ENCODE data around the gene FHAD1. TPM values are rescaled to one million over a fixed set of nuclear protein-coding genes. Genes with fewer than 3 reads are reported as not detected.

The FHAD1 gene
- total RNA-seq, 1 experiment from 2014 or later, result 0.42 TPM

DNA sequence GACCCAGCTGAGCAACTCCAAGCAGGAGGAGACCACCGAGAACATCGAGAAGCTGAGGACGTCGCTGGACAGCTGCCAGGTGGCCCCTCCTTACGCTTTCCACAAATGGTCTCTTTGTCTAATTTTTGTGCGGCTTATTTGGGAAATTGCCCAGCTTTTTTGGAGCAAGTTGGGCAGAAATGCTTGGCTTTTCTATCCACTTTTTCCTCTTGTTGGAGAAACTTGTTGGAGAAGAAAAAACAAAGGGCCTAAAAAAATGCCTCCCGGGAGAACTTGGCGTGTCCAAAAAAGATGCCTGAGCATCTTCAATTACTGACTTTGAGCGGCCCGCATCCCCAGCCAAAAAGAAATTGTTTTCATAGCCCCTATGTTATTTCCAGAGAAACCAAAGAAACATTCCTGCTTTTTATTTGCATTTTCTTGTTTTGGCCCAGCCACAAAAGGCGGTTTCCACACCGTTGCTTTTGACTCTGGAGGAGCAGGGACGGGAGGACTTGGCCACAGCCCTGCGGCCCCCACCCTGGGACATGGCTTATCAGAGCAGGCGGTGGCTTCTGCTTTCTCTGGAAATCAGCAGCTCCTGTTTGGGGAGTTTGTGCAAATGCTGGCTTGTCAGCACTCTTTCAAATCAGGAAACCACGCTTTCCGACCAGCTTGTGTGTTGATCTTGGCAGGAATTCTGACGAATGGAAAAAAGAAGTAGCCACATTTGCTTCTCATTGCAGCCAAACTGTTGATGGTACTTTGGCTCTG is 81.5 kb downstream of the FHAD1 start:
- in situ Hi-C loops (cut with HindIII; ENCODE audit: low pct_unique_long_range_greater_than_20kb, low sequenced_read_pairs), result no loop called here

DNA sequence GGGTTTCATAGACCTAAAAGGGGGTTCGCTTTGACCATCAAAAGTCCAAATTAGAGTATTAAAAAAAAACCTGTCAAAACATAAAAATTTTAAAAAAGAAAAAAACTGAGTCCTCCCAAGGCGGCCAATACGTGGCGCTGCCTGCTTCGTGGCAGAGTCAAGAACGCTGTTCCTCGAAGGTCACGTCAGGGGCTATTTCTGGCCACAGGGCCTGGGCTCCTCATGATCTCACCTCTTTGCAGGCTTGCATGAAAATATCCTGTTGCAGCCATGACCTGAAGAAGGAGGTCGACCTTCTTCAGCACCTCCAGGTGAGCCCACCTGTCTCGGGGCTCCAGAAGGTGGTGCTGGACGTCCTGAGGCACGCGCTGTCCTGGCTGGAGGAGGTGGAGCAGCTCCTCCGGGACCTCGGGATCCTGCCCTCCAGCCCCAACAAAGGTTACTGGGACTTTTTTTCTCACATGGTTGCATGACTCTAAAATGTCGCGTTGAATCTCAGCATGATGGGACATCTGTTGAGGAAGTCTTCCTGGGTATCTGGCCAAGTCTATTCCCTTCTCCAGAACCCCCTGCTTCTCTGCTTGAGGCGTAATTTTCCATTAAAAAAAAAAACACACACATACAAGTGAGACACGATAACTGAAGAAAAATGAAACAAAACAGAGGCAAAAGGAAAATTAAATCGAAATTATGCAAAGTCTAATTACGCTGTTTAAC is 82.2 kb downstream of the FHAD1 start:
- in situ Hi-C loops (cut with HindIII; ENCODE audit: low pct_unique_long_range_greater_than_20kb, low sequenced_read_pairs), result no loop called here
- DNase-seq (ENCODE audit: low read depth, low spot score), result no peak

More for the DNA sequence above, 81.5 kb downstream of the FHAD1 start:
- no peak for DNase-seq (ENCODE audit: low read depth, low spot score)

DNA sequence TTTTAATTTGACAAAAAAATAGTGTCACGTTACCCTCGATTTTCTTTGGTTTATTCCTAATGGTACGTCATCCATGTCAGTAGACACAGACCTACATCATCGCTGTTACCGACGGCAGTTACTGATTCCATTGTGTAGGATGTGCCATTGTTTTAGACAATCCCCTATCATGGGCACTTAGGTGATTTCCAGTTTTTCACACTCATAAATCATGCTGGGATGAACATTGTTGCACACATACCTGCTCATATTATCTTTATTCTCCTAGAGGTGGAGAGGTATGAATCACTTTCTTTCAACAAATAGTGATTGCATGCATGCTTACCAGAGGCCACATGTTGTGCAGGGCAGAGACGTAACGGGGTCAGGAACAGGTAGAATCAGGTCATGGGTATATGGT is 83.0 kb downstream of the FHAD1 start:
- no peak for DNase-seq (ENCODE audit: low read depth, low spot score)
- in situ Hi-C loops (cut with HindIII; ENCODE audit: low pct_unique_long_range_greater_than_20kb, low sequenced_read_pairs), result no loop called here

DNA sequence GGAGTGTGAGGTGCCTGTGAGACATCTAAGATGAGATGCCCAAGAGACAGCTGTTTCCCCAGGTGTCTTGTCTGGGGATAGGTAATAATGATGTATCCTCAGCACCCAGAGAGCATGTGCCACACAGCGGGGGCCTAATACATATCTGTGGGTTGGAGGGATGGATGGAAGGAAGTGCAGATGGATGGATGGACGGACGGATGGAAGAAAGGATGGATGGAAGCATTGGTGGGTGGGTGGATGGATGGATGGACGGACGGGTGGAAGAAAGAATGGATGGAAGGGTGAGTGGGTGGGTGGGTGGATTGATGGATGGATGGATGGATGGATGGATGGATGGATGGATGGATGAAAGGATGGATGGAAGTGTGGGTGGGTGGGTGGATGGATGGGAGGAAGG is 84.2 kb downstream of the FHAD1 start:
- DNase-seq (ENCODE audit: low read depth, low spot score), result no peak
- in situ Hi-C loops (cut with HindIII; ENCODE audit: low pct_unique_long_range_greater_than_20kb, low sequenced_read_pairs), result no loop called here

DNA sequence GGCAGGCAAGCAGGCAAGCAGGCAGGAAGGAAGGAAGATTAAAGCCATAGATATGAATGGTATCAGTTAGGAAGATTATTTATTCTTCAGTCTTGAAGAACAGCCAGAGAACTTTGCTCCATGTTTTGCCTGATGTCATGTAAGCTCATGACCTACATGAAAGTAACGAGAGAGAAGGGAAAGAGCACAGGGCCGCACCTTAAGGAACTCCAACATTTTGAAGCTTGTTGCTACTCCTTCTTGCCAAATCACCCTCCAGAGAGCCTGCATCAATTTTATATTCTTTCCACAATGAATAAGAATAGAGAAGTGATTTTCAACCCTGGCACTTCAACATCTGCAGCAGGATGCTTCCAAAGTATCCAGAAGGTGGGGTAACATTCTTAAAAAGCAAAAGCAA is 84.7 kb downstream of the FHAD1 start:
- in situ Hi-C loops (cut with HindIII; ENCODE audit: low pct_unique_long_range_greater_than_20kb, low sequenced_read_pairs), result no loop called here

DNA sequence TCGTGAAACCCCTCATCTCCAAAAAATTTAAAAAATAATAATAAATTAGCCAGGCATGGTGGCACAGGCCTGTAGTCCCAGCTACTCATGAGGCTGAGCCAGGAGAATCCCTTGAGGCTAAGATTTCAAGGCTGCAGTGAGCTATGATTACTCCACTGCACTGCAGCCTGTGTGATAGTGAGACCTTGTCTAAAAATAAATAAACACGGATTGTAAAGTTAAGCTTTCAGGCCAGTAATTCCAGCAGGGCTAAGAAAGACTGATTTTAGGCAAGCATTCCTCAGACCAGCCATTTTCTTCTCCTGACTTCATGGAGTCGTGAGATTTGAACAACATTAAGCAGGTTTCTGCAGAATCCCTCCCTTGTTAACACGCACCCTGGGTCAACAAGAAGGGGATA is 85.5 kb downstream of the FHAD1 start:
- DNase-seq (ENCODE audit: low read depth, low spot score), result no peak
- in situ Hi-C loops (cut with HindIII; ENCODE audit: low pct_unique_long_range_greater_than_20kb, low sequenced_read_pairs), result no loop called here

More for the DNA sequence above, 84.7 kb downstream of the FHAD1 start:
- no peak for DNase-seq (ENCODE audit: low read depth, low spot score)

DNA sequence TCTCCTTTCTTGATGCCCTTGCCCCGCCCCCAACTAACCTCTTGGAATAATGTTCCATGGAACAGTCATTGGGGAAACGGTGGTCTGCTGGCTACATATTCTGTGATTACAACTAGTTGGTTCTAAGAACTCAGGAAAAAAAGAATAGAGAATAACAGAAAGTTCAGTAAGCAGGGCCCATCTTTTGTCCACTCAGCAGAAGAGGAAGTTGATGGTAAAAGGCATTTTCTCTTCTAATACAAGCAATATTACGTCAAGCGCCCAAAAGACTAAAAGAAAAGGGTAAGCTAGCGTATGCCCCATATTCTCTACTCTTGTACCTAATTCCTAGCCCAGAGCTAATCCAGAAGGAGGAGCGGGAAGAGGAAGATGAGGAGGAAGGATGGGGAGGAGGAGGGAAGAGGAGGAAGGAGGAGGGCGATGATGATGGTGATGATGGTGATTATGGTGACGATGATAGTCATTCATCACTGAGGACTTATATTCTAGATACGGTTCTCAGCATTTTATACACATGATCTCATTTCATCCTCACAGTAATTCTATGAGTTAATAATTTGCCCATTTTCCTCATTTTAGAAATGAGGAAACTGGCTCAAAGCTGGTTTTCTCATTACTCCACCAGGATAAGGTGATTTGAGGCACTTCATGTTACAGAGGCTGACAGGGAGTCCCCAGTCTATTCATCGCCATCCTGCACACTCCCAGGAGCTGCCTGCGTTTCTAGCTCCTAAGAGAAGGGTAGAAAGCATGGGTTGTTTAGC is 86.1 kb downstream of the FHAD1 start:
- DNase-seq (ENCODE audit: low read depth, low spot score), result no peak
- in situ Hi-C loops (cut with HindIII; ENCODE audit: low pct_unique_long_range_greater_than_20kb, low sequenced_read_pairs), result no loop called here

DNA sequence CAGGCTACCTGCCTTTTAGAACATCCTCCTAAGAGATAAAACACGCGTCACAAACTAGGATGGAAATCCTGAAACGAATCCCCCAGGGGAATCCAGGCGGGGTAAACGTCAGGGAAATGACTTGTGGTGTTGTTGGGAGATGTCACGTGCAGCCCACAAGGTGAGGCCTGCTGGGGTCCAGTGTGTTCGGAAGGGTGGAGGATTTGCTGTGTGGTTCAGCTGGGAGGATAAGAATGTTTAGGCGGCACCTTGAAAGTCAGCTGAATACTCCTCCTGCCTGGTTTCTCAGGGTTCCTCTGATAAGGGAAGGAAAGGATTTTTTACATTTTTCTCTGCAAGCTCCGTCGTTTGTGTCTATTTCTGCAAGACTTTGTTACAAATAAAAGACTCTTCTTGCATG is 88.0 kb downstream of the FHAD1 start:
- in situ Hi-C loops (cut with HindIII; ENCODE audit: low pct_unique_long_range_greater_than_20kb, low sequenced_read_pairs), result no loop called here
- no peak for DNase-seq (ENCODE audit: low read depth, low spot score)

DNA sequence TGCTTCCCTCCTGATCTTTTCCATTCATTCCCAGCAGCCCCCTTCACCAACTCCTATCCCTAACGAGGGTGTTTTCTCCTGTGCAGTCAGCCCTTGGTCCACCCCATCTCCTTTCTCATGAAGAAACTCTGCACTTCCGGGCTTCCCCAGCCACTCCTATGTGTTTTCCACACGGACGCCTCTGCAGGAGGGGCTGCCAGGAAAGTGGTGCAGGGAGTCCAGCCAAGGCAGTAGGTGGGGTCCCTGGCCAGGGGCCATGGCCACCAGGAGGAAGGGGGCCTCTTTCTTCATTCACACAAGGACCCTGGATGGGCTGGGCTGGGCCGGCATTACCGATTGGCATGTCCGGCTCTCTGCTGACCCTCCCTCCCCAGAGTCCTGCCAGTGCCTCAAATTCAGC is 89.8 kb downstream of the FHAD1 start:
- in situ Hi-C loops (cut with HindIII; ENCODE audit: low pct_unique_long_range_greater_than_20kb, low sequenced_read_pairs), result no loop called here
- no peak for DNase-seq (ENCODE audit: low read depth, low spot score)

DNA sequence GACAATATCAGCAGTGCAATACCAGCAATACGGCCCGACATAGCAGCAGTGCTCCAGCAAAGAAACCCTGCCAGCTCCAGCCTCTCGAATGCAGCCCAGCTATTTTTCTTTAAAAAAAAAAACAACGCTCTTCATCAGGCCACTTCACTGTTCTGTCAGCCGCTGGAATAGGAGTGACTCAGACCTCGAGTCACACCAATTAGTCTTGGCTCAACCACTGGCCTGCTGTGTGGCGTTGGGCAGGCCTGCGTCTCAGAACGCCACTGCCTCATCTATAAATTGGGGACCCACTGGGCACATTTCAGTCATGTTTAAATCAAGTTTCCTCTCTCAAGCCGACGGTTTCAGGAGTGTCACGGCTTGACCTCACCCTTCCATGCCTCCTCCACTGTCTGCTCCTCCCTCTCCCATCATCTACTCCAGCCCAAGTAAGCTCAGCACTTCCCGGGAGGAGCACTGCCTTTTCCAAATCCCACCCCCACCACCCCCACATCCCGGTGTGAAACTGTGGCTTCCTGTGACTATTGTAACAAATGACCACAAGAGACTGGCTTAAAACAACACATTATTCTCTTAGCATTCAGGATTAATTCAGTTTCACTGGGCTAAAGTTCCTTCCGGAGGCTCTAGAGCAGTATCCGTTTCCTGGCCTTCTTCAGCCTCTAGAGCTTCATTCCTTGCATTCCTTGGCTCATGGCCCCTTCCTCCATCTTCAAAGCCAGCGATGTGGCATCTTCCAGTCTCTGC is 90.8 kb downstream of the FHAD1 start:
- DNase-seq (ENCODE audit: low read depth, low spot score), result no peak
- in situ Hi-C loops (cut with HindIII; ENCODE audit: low pct_unique_long_range_greater_than_20kb, low sequenced_read_pairs), result no loop called here

DNA sequence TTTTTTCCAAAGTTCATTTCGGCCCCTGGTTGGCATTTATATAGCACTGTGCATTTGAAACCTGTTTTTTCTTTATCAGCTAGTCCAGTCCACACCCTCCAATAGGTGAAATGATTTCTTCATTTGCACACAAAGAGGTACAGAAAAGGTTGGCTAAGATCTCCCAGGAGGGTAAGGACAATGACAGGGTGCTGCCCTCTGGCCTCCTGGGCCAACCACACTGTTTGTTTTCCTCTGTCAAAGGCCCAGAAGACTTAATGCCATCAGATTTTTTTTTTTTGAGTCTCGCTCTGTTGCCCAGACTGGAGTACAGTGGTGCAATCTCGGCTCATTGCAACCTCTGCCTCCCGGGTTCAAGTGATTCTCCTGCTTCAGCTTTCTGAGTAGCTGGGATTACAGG is 92.5 kb downstream of the FHAD1 start:
- in situ Hi-C loops (cut with HindIII; ENCODE audit: low pct_unique_long_range_greater_than_20kb, low sequenced_read_pairs), result no loop called here

DNA sequence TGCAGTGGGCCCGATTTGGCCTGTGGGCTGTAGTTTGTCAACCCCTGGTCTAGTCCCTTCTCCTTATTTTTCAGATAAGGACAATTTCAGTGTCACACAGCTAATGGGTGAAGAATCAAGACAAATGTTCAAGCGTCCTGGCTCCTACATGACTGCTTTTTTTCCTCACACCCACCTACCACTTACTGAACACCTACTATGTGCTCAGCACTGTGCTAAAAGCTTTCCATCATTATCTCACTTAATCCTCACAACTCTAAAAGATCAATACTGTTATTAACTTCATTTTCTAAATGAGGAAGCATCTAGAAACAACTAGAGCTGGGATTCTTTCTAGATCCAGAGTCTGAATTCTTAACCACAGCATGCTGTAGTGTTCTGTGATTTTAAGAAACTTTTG is 94.2 kb downstream of the FHAD1 start:
- in situ Hi-C loops (cut with HindIII; ENCODE audit: low pct_unique_long_range_greater_than_20kb, low sequenced_read_pairs), result no loop called here
- DNase-seq (ENCODE audit: low read depth, low spot score), result no peak

More for the DNA sequence above, 92.5 kb downstream of the FHAD1 start:
- DNase-seq (ENCODE audit: low read depth, low spot score), result no peak

DNA sequence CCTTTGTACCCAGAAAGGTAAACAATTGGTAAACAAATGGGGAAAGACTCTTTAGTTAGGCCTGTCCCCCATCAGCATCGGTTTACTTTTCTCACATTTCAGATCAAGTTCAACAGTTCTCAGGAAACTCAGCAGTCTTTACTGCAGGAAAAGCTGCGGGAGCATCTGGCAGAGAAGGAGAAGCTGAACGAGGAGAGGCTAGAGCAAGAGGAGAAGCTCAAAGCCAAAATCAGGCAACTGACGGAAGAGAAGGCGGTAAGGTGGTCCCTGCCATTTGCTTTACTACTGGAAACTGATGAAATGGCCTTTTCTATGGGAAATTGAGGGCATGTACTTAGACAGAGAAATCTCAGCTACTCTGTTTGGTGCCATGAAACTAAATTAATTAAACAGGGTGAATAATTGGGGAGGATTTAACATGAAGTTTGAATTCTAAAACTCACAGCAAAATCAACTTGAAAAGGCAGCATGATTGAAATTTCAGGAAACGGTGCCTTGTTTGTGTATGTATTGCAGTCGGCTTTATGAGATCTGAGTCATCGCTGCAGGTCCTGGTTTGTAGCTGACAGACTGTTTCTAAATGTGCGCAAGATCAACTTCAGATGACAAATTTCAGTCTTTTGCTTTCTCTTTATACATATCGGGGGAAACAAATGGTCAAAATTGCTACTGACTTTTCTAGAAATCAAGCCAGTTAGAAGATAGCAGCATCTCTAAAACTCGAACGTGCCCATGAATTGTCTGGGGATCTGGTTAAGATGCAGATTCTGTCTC is 94.8 kb downstream of the FHAD1 start:
- in situ Hi-C loops (cut with HindIII; ENCODE audit: low pct_unique_long_range_greater_than_20kb, low sequenced_read_pairs), result no loop called here
- no peak for DNase-seq (ENCODE audit: low read depth, low spot score)

DNA sequence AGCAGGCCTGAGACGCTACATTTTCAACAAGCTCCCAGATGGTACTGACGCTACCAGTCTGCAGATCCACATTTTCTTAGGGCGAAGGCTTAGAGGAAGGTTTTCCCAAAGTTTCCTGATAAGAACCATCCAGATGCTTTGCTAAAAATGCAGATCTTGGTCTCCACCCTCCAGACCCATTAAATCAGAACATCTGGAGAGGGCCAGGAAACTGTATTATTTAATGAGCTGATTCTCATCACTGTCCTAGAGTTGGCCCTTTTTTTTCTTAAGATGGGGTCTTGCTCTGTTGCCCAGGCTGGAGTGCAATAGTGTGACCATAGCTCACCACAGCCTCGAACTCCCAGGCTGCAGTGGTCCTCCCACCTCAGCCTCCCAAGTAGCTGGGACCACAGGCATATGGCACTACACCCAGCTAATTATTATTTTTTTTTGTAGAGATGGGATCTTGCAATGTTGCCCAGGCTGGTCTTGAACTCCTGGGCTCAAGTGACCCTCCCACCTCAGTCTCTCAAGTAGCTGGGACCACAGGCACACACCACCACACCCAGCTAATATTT is 95.5 kb downstream of the FHAD1 start:
- in situ Hi-C loops (cut with HindIII; ENCODE audit: low pct_unique_long_range_greater_than_20kb, low sequenced_read_pairs), result no loop called here
- DNase-seq (ENCODE audit: low read depth, low spot score), result no peak

DNA sequence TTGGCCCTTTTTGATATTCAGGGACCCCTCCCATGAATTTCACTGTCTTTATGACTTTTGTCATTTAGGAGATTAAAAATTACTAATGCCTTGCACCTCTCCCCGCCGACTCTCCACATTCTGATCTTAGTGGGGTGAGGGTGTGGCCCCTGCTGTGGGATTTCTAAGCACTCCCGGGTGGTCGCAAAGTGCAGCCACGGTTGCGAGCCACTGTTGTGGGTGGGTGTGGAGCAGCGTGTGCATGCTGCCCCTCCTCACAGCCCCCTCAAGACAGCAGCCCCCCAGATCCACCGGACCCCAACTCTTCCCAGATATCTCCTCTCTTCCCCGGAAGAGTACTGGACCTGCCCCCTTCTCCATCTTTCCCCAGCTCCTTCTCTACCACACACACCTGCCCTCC is 96.1 kb downstream of the FHAD1 start:
- no peak for DNase-seq (ENCODE audit: low read depth, low spot score)
- in situ Hi-C loops (cut with HindIII; ENCODE audit: low pct_unique_long_range_greater_than_20kb, low sequenced_read_pairs), result no loop called here

DNA sequence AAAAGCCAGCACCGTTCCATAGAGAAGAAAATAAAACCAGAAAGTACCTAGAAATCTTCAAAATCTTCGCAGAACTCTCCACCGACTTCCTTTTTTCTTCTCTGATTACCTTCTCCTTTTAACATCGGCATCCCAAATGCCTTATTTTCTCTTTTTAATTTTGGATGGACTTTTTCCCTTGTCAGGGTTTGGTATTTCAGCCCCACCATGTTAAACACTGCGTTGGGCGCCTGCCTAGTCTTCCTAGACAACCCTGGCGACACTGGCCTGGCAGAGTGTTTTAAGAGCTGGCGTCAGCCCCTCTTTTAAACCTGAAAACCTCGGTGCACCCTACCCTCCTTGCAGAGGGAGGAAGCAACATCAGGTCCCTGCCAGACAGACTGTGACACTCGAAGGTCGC is 96.7 kb downstream of the FHAD1 start:
- in situ Hi-C loops (cut with HindIII; ENCODE audit: low pct_unique_long_range_greater_than_20kb, low sequenced_read_pairs), result no loop called here
- DNase-seq (ENCODE audit: low read depth, low spot score), result no peak

DNA sequence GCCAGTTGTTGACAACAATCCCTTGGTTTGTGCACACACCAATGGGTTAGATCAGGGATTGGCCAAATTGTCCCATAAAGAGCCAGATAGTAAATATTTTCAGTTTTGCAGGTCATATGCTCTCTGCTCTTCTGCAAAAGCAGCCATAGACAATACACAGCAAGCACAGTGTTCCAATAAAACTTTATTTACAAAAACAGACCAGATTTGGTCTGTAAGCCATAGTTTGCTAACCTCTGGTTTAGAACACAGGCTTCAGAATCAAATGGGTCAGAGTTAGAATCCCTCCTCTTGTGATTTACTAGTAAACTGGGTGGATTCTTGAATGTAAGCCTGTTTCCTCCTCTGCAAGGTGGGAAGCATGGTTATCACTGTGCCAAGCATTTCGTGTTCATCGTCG is 97.4 kb downstream of the FHAD1 start:
- no peak for DNase-seq (ENCODE audit: low read depth, low spot score)
- in situ Hi-C loops (cut with HindIII; ENCODE audit: low pct_unique_long_range_greater_than_20kb, low sequenced_read_pairs), result no loop called here
